Epidermal melanocyte (primary cell): ENCODE data around the gene ILRUN.
"Not testable (repeated sequence)": the region's sequence is repeated elsewhere in the genome, so short reads cannot be mapped to it uniquely, and the experiment has no call there.

Source experiments
- DNase-seq: peaks from one replicate; pipeline ENCODE4 v3.0.0; 2011; ENCODE audit warnings: low spot score; ENCODE audit not compliant: insufficient read length

The ILRUN gene

DNA sequence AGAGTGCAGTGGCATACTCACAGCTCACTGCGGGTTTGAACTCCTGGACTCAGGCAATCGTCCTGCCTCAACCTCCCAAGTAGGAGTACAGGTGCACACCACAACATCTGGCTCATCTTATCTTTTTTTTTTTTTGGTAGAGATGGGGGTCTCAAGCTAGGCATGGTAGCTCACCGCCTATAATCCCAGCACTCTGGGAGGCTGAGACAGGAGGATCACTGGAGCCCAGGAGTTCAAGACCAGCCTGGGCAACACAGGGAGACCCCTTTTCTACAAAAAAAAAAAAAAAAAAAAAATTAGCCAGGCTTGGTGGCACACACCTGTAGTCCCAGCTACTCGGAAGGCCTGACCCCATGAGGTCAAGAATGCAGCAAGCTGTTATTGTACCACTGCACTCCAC is 31.5 kb downstream of the ILRUN start:
- DNase-seq, result no peak

DNA sequence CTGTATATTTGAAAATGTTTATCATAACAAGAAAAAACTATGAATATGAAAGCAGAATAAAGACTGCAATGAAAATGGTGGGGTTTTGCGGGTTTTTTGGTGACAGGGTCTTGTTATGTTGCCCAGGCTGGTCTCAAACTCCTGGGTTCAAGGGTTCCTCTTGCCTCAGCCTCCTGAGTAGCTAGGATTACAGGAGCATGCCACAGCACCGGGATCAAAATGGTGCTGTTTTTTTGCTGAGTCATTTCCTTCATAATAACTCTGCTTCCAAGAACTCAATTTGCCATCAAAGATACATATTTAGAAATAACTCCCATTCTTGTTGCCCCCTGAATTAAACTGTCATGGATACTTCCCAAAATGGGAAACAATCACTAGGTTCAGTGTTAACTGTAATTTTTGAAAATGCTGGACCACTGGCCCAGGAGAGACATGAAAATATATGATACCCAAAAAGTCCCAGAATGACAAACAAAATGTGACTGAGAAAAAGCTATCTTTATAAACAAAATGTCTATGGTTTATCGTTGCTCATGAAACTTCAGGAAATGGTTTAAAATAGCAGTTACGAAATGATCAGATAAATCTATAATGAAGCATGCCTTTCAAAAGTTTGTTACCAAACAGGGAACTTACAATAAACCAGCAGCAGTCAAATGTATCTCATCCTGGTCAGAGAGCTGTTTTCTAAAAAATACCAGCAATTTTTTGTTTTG is 32.2 kb downstream of the ILRUN start:
- no peak for DNase-seq

DNA sequence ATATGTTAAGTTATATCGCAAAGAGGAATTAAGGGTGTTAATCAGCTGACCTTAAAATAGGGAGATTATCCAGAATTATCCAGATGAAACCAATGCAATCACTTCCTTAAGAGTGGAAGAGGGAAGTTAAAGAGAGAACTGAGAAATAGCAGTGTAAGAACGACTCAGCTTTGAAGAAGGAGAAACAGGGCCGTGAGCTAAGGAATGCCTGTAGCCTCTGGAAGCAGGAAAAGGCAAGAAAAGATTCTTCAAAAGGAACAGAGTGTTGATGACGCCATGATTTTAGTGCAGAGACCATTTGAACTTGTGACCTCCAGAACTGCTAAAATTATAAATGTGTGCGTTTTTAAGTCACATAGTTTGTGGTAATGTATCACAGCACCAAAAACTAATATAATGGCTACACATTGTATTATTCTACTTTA is 32.7 kb downstream of the ILRUN start:
- no peak for DNase-seq

DNA sequence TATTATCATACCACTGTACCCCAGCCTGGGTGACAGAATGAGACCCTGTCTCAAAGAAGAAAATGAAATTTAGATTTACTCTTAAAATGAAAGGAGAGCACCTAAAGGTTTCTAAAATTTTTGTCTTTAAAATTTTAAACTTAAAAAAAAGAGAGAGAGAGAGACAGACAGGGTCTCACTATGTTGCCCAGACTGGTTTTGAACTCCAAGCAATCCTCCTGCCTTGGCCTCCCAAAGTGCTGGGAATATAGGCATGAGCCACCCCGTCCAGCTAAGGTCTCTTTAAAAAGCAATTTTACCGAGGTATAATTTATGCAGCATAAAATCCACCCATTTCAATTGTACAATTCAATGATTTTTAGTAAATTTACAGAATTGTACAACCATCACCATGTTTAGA is 33.2 kb downstream of the ILRUN start:
- no peak for DNase-seq

DNA sequence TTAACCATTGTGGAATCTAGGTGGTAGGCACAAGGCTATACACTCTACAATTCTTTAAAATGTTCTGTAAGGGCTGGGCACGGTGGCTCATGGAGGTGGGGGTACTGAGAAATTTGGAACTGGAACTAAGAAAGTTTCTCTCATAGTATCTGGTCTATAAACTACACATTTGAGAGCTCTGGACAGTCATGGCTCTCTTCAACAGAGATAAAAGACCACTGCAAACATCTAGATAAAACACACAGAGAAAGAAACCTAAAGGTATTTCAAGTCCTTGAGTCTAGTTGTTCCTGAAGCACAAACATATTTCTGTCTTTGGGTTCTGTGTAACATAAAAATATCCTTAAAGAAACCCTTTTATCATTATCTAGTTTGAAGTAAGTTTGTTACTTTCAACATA is 35.2 kb downstream of the ILRUN start:
- no peak for DNase-seq

DNA sequence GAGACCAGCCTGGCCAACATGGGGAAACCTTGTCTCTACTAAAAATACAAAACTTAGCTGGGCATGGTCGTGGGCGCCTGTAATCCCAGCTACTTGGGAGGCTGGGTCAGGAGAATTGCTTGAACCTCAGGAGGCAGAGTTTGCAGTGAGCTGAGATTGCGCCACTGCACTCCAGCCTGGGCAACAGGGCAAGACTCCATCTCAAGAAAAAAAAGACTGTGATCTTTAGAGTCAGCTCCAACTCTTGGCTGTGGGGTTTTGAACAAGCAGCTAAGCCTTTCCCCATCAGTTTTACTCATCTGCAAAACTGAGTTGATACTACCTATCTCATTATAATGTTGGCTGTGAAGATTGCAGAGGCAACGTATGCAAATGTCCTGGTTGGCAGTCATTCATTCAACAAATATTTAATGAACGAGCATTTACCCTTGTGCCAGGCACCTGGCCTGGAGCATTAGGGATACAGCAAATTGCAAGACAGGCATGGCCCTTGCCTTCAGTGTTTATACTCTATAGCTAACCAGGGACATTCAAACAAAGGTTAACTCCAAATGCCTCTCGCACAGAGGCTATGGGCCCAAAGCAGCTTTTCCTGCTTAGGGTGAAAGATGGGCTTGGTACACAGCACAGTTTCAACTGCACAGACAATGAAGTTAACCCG is 37.8 kb downstream of the ILRUN start:
- no peak for DNase-seq

DNA sequence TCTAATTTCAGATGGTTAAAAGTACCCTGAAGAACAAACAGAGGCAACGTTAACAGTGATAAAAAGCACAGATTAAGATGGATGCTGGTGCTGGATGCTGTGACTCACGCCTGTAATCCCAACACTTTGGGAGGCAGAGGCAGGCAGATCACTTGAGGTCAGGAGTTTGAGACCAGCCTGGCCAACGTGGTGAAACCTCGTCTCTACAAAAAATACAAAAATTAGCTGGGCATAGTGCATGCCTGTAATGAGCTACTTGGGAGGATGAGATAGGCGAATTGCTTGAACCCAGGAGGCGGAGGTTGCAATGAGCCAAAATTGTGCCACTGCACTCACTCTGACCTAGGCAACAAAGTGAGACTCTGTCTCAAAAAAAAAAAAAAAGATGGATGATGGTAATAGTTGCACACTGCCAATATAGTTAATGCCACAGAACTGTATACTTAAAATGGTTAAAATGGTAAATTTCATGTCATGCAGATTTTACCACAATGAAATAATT is 38.5 kb downstream of the ILRUN start:
- DNase-seq, result not testable (repeated sequence)

DNA sequence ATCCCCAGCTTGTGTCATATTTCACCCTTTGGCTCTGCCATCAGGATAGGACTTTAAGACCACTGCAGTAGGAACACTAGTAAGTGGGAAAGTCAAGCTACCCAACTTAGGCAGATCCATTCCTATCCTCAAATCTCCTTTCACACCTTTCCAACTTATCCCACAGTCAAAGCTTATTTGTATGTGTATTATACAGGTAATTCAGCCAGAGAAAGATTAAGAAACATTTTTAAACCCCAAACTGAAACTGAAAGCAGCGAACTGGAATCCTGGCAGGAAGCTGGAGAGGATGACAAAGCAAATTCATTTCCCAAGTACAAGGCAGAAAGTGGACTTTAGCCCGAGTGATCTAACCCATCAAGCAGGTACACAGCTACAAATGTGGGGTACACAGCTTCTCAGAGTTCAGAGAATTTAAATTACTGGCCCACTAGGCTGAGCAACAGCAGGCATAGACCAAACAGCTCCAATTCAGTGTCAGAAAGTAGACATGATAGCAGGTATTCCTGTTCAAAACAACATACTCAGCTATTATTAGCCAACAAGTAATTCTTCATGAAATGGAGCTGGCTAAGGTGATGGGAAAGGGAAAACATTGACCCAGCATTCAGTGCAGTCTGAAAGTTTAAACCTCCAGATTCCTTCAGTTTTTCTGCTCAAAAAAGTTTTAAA is 39.1 kb downstream of the ILRUN start:
- peak; percentile 40 for DNase-seq

DNA sequence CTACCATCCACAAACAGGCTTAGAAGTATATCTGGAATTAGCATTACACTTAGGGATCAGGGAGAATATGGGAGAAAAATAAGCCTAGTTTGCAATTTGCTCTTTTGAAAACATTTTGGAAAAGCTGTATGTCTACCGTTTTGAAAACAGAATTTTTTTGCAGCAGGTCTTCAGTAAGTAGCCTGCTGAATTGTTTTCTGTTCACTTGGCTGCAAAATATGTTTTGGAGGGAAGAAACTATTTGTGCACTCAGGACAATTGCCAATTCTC is 39.6 kb downstream of the ILRUN start:
- DNase-seq, result no peak

DNA sequence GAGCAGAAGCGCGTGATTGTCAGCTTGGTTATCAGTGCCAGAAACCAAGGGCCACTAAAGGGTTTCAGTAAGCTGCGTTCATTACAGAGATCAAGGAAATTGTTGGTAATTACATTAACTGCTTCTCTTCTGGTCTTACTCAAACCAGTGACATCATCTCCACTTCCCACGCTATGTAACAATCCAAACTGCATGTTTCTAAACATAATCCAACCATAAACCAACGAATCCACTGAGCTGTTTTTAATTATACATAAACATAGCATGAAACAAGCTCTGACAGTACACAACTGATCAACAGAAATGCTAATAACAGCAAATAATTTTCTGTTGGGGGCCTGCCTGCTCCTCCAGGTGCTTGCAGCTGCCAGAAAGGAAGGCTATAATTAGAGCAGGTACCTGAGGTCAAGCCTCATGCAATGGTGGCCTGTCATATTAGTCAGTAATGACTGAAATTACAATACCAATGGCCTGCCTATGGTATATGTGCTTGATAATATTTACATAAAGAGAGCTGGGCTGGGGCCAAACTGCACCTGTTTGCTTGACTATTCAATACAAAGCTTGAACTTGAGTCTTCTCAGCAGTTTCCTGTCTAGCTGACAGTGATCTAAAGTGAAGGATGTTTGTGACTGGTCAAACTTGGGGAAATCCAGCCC is 40.1 kb downstream of the ILRUN start:
- no peak for DNase-seq

DNA sequence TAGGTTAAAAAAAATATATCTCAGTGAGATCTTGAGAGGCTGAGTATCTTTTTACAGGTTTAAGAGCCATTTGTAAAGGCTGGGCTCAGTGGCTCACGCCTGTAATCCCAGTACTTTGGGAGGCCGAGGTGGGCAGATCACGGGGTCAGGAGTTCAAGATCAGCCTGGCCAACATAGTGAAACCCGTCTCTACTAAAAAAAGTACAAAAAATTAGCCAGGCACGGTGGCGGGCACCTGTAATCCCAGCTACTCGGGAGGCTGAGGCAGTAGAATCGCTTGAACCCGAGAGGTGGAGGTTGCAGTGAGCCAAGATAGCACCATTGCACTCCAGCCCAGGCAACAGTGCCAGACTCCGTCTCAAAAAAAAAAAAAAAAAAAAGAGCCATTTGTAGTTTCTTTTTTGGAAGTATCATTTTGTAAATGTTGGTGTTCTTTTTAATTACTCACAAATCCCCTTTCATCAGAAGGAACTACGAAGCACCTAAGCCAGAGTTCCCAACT is 40.6 kb downstream of the ILRUN start:
- not testable (repeated sequence) for DNase-seq

DNA sequence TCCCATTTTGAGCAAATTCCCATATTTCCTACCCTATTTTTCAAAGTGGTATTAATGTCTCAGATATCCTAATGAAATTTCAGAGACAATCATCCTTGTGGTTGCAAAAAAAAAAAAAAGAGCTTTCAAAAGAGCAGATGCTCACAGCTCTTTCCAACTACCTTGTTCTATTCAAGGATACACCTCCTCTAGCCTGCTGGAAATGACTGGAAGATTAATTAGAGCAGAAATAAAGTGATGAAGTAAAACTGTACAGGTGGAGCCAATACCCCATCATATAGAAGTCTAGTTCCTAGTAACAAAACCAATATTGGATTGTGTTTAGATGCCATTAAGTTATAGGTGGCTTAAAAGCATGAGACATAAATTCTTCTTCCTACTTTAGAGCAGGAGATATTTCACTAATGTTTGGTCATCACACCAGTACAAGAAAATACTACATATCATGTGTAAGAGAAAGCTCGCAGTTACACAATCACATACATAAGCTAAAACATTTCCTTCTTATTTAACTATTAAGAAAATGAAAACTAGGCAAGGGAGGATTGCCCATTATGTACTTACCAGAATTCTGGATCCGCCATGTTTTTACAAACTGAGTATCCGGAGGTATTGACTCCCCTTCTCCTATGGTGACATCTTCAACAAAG is 42.4 kb downstream of the ILRUN start:
- no peak for DNase-seq

DNA sequence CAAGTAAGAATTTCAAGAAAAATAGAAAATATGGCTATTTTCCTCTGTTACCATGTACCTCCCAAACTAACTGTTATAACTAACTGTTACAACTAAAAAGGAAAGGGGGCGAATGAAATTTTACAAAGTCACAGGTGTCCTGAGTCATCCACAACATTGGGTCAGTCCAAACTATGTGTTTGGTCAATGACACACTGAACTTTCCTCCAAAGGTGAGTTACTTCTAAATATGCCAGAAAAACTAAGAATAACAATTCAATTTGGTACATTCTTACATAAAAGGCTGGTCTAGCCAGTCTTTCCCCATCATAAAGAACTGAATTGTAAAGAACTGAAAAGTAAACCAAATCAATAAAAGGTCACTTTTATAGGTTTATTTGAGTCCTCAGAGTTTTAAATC is 44.3 kb downstream of the ILRUN start:
- DNase-seq, result no peak

DNA sequence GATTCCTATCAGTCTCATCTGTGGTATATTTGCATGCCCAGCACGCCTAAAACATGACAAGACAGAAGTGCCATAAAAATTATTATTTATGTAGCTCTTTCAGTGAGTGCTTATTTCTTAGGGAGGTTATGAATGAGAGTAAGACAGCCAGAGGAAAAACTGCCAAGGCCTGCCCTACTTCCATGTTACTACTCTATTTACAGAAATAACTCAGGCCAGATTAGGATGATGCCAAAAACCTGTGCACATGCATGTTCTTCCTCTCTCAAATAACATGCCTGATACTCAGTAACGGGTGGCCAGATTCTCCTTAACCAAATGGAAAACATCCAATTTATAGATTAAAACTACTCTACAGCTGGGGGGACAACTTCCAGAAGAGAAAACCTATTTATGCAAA is 45.7 kb downstream of the ILRUN start:
- DNase-seq, result no peak

DNA sequence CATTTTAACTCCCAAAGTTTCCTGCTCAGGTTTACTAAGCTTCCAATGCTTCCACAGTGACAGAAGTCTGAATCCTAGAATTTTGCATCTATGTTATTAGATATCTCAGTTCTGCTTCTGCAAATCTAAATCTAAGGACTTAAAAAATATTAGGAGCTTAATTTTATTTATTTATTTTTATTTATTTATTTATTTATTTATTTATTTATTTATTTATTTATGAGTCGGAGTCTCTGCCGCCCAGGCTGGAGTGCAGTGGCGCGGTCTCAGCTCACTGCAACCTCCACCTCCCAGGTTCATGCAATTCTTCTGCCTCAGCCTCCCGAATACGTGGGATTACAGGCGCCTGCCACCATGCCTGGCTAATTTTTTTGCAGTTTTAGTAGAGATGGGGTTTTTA is 46.3 kb downstream of the ILRUN start:
- DNase-seq, result not testable (repeated sequence)

DNA sequence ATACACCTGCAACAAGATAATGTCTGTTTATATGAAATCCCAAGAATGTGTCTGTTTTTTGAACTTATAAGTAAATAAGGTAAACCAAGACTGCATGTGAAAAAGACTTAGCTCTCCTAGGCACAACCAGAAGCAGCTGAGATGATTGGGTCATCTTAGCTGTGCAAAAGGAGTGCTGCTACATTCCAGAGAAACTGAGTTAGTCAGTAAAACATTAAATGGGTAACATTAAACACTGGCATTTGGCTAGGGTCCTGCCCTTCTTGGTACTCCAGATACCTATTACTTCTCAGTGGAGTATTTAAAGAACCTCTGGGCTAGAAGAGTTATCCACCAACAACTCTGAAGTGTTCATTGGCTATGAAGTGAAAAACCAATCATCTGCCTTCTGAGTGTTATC is 47.8 kb downstream of the ILRUN start:
- no peak for DNase-seq
